ENCODE measurements around the gene SPOCK1.
"Not testable (repeated sequence)": the region's sequence is repeated elsewhere in the genome, so short reads cannot be mapped to it uniquely, and the experiment has no call there.

SPOCK1 gene

DNA sequence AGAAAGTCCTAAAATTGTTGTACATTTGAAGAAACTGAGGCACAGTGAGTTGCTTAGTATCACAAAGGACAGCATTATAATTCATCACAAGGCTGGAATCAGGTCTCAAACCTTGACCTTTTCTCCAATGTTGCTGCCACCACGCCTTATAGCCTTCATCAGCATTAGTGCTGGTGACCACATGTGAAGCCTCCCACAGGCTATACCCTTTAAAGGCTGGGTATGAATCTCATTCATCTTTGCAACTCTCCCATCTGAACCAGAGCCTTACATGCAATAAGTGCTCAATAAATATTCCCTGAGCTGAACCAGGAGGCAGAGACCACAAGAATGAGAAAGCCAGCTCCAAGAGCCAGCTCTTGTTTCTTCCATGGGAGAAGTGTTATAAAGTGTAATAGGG, 104.7 kb downstream of the SPOCK1 start:
- no peak for DNase-seq (ENCODE audit: low read depth)

DNA sequence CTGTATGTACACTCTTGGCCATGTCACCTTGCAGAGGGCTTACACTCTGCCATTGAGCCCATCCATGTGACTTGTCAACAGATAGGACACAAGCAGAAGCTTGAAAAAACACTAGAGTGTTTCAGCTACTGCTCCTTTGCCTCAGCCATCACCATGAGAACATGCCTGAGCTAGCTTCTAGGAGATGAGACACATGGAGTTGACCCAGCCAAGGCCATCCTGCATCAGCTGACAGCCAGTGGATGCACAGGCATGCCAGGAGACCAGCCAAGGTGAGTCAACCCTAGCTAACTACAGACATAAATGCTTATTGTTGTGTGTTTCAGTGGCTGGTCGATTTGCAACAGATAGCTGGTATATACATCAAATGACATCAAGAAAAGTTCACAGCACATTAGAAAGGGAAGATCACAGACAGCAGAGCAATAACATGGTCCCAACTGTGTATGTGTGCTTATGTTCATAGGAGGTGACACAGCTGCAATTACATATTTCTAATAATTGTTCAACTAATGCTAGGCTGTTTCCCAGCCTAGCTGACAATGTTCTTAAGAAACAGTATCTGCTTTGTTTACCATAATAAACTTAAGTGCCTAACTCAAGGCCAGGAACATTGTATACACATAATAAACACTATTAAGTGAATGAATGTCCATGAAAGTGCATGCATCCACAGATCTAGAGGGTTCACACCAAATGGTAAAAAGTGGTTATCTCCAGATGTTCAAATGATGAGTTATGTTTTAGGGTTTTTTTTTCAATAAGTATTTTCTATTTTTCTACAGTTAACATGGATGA, 105.7 kb downstream of the SPOCK1 start:
- no peak for DNase-seq (ENCODE audit: low read depth)

- DNase-seq (ENCODE audit: low read depth): no peak
Observed at GRCh38 chr5:137392261-137392660, 106.9 kb downstream of the SPOCK1 start.

DNA sequence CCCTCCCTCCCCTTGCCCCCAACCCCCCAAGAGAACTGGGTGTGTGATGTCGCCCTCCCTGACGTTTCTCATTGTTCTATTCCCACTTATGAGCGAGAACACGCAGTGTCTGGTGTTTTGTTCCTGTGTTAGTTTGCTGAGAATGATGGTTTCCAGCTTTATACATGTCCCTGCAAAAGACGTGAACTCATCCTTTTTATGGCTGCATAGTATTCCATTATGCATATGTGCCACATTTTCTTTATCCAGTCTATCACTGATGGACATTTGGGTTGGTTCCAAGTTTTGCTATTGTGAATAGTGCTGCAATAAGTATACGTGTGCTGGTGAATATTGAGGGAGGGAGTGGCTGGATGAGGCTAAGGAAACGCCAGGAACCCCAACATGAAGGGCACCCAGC, 108.1 kb downstream of the SPOCK1 start:
- DNase-seq (ENCODE audit: low read depth): not testable (repeated sequence)

- DNase-seq (ENCODE audit: low read depth): no peak
Observed at GRCh38 chr5:137389042-137389441, 110.1 kb downstream of the SPOCK1 start.

GRCh38 chr5:137385064-137385463, 114.1 kb downstream of the SPOCK1 start:
- no peak for DNase-seq (ENCODE audit: low read depth)

DNA sequence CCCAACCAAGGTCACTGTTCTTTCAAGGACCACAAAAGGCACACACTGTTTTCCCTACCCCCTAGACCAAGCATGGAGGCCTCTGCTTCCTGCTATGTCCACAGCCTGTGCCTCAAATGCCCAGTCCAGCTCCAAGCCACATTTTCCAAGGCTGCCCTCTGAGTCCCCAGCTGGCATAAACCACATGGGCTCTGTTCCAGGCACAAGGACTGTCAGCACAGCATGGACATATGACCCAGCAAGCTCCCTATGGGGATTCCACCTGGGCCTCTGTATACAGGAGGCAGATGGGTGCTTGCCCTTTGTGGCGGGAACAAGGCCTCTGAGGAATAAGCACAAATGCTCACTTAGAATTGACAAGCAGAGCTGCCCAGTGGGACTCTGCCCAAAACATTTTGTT, 115.2 kb downstream of the SPOCK1 start:
- DNase-seq (ENCODE audit: low read depth): no peak

DNA sequence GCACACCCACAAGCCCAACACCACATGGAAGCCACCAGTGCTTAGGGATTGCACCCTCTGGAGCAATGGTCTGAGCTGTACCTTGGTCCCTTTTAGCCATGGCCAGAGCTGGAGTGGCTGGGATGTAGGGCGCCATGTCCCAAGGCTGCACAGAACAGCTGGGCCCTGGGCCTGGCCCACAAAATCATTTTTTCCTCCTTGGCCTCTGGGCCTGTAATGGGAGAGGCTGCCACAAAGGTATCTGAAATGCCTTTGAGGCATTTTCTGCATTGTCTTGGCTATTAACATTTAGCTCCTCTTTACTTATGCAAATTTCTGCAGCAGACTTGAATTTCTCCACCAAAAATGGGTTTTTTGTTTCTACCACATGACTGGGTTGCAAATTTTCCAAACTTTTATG, 117.6 kb downstream of the SPOCK1 start:
- no peak for DNase-seq (ENCODE audit: low read depth)

- no peak for DNase-seq (ENCODE audit: low read depth)
Observed at GRCh38 chr5:137379555-137380286, 119.4 kb downstream of the SPOCK1 start.

GRCh38 chr5:137375741-137376526, 123.2 kb downstream of the SPOCK1 start:
- no peak for DNase-seq (ENCODE audit: low read depth)

GRCh38 chr5:137374110-137374714, 124.9 kb downstream of the SPOCK1 start:
- no peak for DNase-seq (ENCODE audit: low read depth)

- no peak for DNase-seq (ENCODE audit: low read depth)
Observed at GRCh38 chr5:137372773-137373160, 126.4 kb downstream of the SPOCK1 start.

DNA sequence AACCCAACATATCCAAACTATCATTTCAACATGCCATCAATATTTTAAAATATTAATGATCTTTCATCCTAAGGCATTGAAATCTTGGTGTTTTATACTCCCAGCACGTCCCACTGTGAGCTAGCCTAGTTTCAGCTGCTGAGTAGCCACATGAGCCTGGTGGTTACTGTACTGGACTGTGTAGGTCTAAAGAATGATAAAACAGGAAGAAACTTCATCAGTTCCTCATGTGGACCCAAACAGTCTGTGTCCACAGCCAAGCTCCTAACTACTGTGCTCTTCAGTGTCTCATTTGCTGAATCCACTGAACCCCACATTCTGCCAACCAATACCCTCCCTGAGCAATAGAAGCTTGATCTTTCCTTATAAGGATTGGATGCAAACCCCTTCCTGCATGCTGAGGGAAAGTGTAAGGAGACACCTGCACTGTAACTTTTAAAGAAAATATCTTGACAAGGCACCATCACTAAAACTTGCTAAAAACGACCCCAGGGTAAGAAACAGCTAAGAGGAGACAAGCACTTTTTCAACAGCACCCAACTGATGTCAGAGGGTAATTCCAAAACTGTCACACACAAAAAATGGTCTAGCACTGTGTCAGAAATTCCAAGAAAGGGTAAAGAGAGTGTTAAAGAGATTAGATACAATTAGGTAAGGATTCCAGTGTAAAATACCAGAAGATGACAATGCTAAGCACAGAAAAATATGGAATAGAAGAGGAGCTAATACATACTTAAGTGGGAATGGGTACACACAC, 126.9 kb downstream of the SPOCK1 start:
- no peak for DNase-seq (ENCODE audit: low read depth)

GRCh38 chr5:137370096-137371071, 128.7 kb downstream of the SPOCK1 start:
- no peak for DNase-seq (ENCODE audit: low read depth)

- DNase-seq (ENCODE audit: low read depth): no peak
Observed at GRCh38 chr5:137368651-137369050, 130.5 kb downstream of the SPOCK1 start.

DNA sequence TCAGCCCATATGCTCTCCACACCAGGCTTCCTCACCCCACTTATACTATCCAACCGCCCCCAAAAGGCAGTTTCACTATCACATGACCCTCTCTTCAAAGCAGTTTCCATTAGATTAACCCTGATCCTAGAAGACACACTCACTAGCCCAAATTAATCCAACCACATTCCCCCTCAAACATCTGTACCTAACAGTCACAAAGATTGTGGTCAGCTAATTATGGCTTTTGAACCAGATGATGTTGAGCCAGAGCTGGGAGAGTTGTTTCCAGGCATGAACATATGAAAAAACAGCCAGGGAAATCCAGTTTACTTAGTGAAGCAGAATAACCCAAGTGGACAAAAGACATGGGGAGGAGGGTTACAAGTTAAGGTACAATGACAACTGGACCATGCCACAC, 131.2 kb downstream of the SPOCK1 start:
- DNase-seq (ENCODE audit: low read depth): no peak

DNA sequence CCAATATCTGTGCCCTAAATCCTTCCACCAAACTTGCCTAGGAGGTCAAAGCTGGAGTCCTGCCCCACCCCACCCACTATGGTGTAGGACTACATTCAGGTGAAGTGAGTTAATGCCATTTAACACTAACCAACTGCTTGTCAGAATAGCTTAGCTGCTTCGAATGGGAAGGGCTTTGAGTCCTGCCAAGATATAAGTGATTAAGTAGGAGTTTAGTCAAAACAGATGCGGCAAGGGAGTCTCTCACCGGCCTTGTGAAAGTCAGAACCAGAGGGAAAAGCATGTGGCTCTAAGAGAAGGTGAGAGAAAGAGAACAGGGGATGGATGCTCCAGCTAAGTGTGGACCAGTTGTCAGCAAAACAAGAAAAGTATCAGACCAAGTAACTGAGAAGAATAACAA, 132.6 kb downstream of the SPOCK1 start:
- DNase-seq (ENCODE audit: low read depth): no peak

- DNase-seq (ENCODE audit: low read depth): no peak
Observed at GRCh38 chr5:137365126-137365865, 133.8 kb downstream of the SPOCK1 start.

DNA sequence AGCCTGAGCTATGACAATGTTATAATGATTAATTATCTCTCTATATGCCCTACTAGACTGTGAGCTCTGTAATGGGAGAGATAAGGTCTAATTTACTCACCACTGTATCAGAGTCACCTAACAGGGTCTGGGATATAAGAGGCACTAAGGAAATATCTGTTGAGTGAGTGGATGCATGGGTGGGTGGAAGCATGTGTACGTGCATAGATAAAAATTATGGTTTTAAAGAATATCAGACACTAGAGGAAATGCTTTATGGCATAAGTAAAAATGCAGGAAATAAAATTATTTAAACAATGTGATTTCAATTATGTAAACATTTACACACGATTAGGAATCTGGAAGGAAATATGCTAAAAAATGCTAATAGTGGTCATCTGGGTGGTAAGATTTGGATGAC, 137.8 kb downstream of the SPOCK1 start:
- peak; percentile 59 for DNase-seq (ENCODE audit: low read depth)

DNA sequence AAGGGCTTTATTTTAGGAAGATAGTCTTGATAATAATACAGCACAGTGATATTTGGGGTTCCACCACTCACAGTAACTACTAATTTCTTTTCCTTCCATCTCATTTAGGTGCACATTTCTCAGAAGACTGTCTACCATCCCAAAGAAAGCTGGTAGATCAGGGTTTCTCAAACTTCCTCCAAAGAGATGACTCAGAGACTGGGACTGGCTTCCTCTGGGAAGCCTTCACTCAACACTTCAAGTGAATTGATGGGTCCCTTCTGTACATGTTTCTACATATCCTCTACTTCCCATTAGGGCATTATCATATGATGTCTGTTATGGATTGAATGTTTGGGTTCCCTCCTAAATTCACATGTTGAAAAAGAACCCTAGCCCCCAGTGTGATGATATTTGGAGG, 138.5 kb downstream of the SPOCK1 start:
- no peak for DNase-seq (ENCODE audit: low read depth)

All from non-pigmented ciliary epithelial cell (primary cell).